Stimulated activated CD8-positive, alpha-beta memory T cell treated with anti-CD3 and anti-CD28 coated beads, Interleukin-15, amount 100 ng/mL, for 1 hour (primary cell): ENCODE measurements around the gene PHACTR1.

ENCODE experiments used
- DNase-seq: peaks from one replicate; pipeline ENCODE4 v3.0.0-alpha.2; 2020; ENCODE audit warnings: low read depth

The PHACTR1 gene

GRCh38 chr6:13198168-13198567, 481.6 kb downstream of the PHACTR1 start:
- DNase-seq: no peak

GRCh38 chr6:13201336-13201735, 484.8 kb downstream of the PHACTR1 start:
- no peak for DNase-seq

- no peak for DNase-seq
Observed at GRCh38 chr6:13203145-13203544, 486.6 kb downstream of the PHACTR1 start.

- no peak for DNase-seq
Observed at GRCh38 chr6:13205106-13205505, 488.5 kb downstream of the PHACTR1 start.

- DNase-seq: no peak
Observed at GRCh38 chr6:13212096-13212495, 495.5 kb downstream of the PHACTR1 start.

- DNase-seq: no peak
Observed at GRCh38 chr6:13212538-13212937, 496.0 kb downstream of the PHACTR1 start.

GRCh38 chr6:13215390-13215789, 498.8 kb downstream of the PHACTR1 start:
- no peak for DNase-seq

GRCh38 chr6:13216236-13217014, 499.9 kb downstream of the PHACTR1 start:
- DNase-seq: no peak

- DNase-seq: no peak
Observed at GRCh38 chr6:13217206-13217905, 500.8 kb downstream of the PHACTR1 start.

GRCh38 chr6:13220266-13220665, 503.7 kb downstream of the PHACTR1 start:
- no peak for DNase-seq

GRCh38 chr6:13222048-13222447, 505.5 kb downstream of the PHACTR1 start:
- DNase-seq: no peak

- DNase-seq: no peak
Observed at GRCh38 chr6:13226071-13226470, 509.5 kb downstream of the PHACTR1 start.

- no peak for DNase-seq
Observed at GRCh38 chr6:13228264-13229204, 512.0 kb downstream of the PHACTR1 start.

- no peak for DNase-seq
Observed at GRCh38 chr6:13229205-13230085, 512.9 kb downstream of the PHACTR1 start.

GRCh38 chr6:13233106-13233505, 516.5 kb downstream of the PHACTR1 start:
- DNase-seq: no peak

- DNase-seq: no peak
Observed at GRCh38 chr6:13234130-13234529, 517.6 kb downstream of the PHACTR1 start.

- no peak for DNase-seq
Observed at GRCh38 chr6:13235339-13235738, 518.8 kb downstream of the PHACTR1 start.

GRCh38 chr6:13237318-13237717, 520.8 kb downstream of the PHACTR1 start:
- DNase-seq: no peak

- DNase-seq: no peak
Observed at GRCh38 chr6:13238017-13238416, 521.5 kb downstream of the PHACTR1 start.

- DNase-seq: no peak
Observed at GRCh38 chr6:13238640-13239216, 522.2 kb downstream of the PHACTR1 start.
